Upper lobe of left lung (tissue), 4 donors: ENCODE measurements around the gene HDAC8.

Experiments used
- CTCF ChIP-seq, 6 experiments: fragments of 450-650 bp in 4 of 6; fragments of 200-600 bp in 2 of 6; sonication (generic) in 2 of 6; IDR thresholded peaks; one replicate each; pipeline ENCODE4 v1.5.1; 2016 to 2019; ENCODE audit warnings: antibody characterized with exemption in 6 of 6
- EP300 ChIP-seq, 4 donors: sonication (generic); formaldehyde crosslinking; IDR thresholded peaks; one replicate each; pipeline ENCODE4 v1.5.1; 2017; ENCODE audit warnings: antibody characterized with exemption in 4 of 4, control low read depth in 2 of 4
- POLR2A ChIP-seq, 4 donors: fragments of 450-650 bp; IDR thresholded peaks; one replicate each; pipeline ENCODE4 v1.5.1; 2016 to 2017; ENCODE audit warnings: antibody characterized with exemption in 4 of 4, mild to moderate bottlenecking in 2 of 4
- POLR2AphosphoS5 ChIP-seq, 2 donors: sonication (generic); formaldehyde crosslinking; IDR thresholded peaks; one replicate each; pipeline ENCODE4 v1.5.1; 2017; ENCODE audit warnings: antibody characterized with exemption in 2 of 2

DNA sequence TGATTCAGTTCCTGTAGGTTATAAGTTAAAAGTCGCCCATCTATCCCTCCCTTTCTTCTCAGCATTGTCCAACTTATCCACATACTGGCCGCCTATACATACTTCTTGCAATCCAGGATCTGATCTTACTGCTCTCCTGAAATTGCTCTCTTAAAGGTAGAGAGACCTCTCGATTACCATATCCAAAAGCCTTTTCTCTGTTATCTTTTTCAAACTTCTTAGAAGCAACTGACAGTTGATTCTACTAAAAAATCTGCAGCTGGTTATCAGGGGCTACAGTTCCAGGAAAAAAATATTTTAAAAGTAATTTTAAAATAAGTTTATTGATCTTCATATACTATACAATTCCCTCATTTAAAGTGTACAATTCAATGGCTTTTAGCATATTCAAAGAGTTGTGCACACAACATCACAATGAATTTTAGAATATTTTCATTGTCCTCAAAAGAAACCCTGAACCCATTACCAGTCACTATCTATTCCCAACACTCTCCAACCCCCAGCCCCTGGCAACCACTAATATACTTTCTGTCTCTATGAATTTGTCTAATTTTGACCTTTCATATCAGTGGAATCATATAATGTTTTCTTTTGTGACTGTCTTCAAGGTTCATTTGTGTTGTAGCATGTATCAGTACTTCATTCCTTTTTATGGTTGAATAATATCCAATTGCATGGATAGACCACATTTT, 102.0 kb downstream of the HDAC8 start:
- TF ChIP-seq CTCF (IDR thresholded peaks at IDR 0.05) (no peak), POLR2AphosphoS5 (IDR thresholded peaks at IDR 0.05) (no peak), EP300 (IDR thresholded peaks at IDR 0.05) (no peak), POLR2A (IDR thresholded peaks at IDR 0.05) (no peak)
